Measurements from ENCODE around the gene PPP2R2C. TPM values are rescaled to one million over a fixed set of nuclear protein-coding genes. Genes with fewer than 3 reads are reported as not detected.

The PPP2R2C gene
- total RNA-seq, 2 donors from 2014 or later: 0.66 to 0.78 TPM

- no peak overlapping the region for H3K27ac ChIP-seq
- intact Hi-C loops (cut with DNase I): no loop called here
- H3K36me3 ChIP-seq (replicated peaks in 1 of 2; ENCODE audit: insufficient read depth in 1 of 2, low read depth in 2 of 2): no peaks in the 10 kb centered on the region
- H3K27me3 ChIP-seq: no peaks in the 10 kb centered on the region
- ATAC-seq (no peak), DNase-seq (peak in 1 of 4 donors; percentile 10)
- 76 to 77% methylated on average over 5 to 14 of the region's 14 CpGs for WGBS, 2 donors
- no peaks in the 10 kb centered on the region for H3K4me1 ChIP-seq
- TF ChIP-seq, protein P1, sequence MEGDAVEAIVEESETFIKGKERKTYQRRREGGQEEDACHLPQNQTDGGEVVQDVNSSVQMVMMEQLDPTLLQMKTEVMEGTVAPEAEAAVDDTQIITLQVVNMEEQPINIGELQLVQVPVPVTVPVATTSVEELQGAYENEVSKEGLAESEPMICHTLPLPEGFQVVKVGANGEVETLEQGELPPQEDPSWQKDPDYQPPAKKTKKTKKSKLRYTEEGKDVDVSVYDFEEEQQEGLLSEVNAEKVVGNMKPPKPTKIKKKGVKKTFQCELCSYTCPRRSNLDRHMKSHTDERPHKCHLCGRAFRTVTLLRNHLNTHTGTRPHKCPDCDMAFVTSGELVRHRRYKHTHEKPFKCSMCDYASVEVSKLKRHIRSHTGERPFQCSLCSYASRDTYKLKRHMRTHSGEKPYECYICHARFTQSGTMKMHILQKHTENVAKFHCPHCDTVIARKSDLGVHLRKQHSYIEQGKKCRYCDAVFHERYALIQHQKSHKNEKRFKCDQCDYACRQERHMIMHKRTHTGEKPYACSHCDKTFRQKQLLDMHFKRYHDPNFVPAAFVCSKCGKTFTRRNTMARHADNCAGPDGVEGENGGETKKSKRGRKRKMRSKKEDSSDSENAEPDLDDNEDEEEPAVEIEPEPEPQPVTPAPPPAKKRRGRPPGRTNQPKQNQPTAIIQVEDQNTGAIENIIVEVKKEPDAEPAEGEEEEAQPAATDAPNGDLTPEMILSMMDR (IDR thresholded peaks at IDR 0.05): no peak
- no peak for TF ChIP-seq POLR2A (IDR thresholded peaks at IDR 0.05)
- H3K4me3 ChIP-seq: no peak overlapping the region
- H3K9me3 ChIP-seq: no peaks in the 10 kb centered on the region
These were observed 99.5 kb downstream of the PPP2R2C start for GRCh38 chr4:6372649-6373525.

- no peak overlapping the region for H3K4me3 ChIP-seq
- H3K9me3 ChIP-seq: no peaks in the 10 kb centered on the region
- no peaks in the 10 kb centered on the region for H3K36me3 ChIP-seq (replicated peaks in 1 of 2; ENCODE audit: insufficient read depth in 1 of 2, low read depth in 2 of 2)
- DNase-seq (no peak), ATAC-seq (no peak)
- intact Hi-C loops (cut with DNase I): no loop called here
- H3K27me3 ChIP-seq: no peaks in the 10 kb centered on the region
- TF ChIP-seq POLR2A (IDR thresholded peaks at IDR 0.05): no peak
- TF ChIP-seq, protein P1 (IDR thresholded peaks at IDR 0.05): no peak
- WGBS, 2 donors: 67 to 79% methylated on average over 10 to 13 of the region's 13 CpGs
- no peak overlapping the region for H3K27ac ChIP-seq
- no peaks in the 10 kb centered on the region for H3K4me1 ChIP-seq
These were observed 100.6 kb downstream of the PPP2R2C start for GRCh38 chr4:6371812-6372211.

DNA sequence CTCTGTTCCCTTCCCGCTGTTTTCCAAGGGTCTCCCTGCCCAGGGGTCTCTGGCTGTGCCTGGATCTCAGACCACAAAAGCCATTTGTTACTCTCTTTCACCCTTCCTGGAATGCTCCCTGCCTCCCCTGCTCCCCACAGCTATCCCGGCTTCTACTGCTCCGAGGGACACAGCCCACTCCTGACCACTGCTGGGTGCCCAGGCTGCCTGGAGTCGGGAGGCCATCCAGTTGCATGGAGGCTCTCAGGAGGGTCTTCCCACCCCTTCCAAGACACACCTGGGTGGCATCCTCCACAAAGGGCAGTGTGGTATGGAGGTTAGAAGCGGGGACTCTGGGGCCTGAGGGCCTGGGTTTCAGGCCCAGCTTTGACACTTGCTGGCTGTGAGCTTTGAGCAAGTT, 101.1 kb downstream of the PPP2R2C start:
- Histone ChIP-seq H3K27ac (no peak overlapping the region), H3K4me1 (no peaks in the 10 kb centered on the region), H3K4me3 (no peak overlapping the region), H3K36me3 (replicated peaks in 1 of 2; ENCODE audit: insufficient read depth in 1 of 2, low read depth in 2 of 2) (no peaks in the 10 kb centered on the region), H3K27me3 (no peaks in the 10 kb centered on the region), H3K9me3 (no peaks in the 10 kb centered on the region)
- intact Hi-C loops (cut with DNase I): no loop called here
- 53 to 59% methylated on average over 5 of the region's 5 CpGs for WGBS, 2 donors
- no peak for ATAC-seq
- DNase-seq: no peak
- TF ChIP-seq, protein P1 (IDR thresholded peaks at IDR 0.05): no peak

- Histone ChIP-seq H3K27ac (no peak overlapping the region), H3K9me3 (no peaks in the 10 kb centered on the region), H3K27me3 (no peaks in the 10 kb centered on the region), H3K4me1 (no peaks in the 10 kb centered on the region), H3K4me3 (no peak overlapping the region), H3K36me3 (replicated peaks in 1 of 2; ENCODE audit: insufficient read depth in 1 of 2, low read depth in 2 of 2) (no peaks in the 10 kb centered on the region)
- intact Hi-C loops (cut with DNase I): no loop called here
- DNase-seq: no peak
- no peak for TF ChIP-seq POLR2A (IDR thresholded peaks at IDR 0.05)
- TF ChIP-seq, protein P1 (IDR thresholded peaks at IDR 0.05): no peak
- no peak for ATAC-seq
- 41 to 55% methylated on average over 13 to 17 of the region's 17 CpGs for WGBS, 2 donors
These were observed 102.3 kb downstream of the PPP2R2C start for GRCh38 chr4:6369924-6370645.

All from body of pancreas (tissue), 4 donors.